ENCODE measurements around the gene SPCS2.
A peak's percentile ranks its signal among the peaks of the same experiment; 100 is the strongest.

The SPCS2 gene

DNA sequence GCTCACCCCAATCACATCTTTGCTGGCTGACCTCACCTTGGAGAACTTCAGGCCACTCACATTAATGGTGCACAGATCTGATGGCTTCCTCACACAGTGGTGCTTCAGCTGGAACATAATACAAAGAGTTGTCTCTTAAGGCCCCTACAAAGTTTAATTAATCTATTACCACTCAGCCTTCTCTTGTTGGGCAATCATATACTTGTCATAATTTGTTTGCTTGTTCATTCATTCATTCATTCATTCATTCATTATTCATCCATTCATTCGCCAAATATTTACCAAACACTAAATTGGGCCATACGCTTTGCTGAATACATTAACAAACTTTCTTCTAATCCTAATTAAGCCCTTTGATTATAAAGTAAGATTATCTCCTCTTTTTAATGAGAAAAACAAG is 15.3 kb upstream of the SPCS2 start:
- TF ChIP-seq, protein P1, sequence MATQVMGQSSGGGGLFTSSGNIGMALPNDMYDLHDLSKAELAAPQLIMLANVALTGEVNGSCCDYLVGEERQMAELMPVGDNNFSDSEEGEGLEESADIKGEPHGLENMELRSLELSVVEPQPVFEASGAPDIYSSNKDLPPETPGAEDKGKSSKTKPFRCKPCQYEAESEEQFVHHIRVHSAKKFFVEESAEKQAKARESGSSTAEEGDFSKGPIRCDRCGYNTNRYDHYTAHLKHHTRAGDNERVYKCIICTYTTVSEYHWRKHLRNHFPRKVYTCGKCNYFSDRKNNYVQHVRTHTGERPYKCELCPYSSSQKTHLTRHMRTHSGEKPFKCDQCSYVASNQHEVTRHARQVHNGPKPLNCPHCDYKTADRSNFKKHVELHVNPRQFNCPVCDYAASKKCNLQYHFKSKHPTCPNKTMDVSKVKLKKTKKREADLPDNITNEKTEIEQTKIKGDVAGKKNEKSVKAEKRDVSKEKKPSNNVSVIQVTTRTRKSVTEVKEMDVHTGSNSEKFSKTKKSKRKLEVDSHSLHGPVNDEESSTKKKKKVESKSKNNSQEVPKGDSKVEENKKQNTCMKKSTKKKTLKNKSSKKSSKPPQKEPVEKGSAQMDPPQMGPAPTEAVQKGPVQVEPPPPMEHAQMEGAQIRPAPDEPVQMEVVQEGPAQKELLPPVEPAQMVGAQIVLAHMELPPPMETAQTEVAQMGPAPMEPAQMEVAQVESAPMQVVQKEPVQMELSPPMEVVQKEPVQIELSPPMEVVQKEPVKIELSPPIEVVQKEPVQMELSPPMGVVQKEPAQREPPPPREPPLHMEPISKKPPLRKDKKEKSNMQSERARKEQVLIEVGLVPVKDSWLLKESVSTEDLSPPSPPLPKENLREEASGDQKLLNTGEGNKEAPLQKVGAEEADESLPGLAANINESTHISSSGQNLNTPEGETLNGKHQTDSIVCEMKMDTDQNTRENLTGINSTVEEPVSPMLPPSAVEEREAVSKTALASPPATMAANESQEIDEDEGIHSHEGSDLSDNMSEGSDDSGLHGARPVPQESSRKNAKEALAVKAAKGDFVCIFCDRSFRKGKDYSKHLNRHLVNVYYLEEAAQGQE (IDR thresholded peaks at IDR 0.05; ENCODE audit: insufficient read depth in 1 of 2, low read depth in 2 of 2, low read length in 2 of 2): no peak
- TF ChIP-seq FOXP2 (optimal IDR thresholded peaks at IDR 0.05; ENCODE audit: borderline replicate concordance, extremely low read depth, extremely low read length, insufficient read depth): no peak
- no peak for TF ChIP-seq TAF1 (IDR thresholded peaks at IDR 0.05; ENCODE audit: borderline replicate concordance, insufficient read depth, low read length)

DNA sequence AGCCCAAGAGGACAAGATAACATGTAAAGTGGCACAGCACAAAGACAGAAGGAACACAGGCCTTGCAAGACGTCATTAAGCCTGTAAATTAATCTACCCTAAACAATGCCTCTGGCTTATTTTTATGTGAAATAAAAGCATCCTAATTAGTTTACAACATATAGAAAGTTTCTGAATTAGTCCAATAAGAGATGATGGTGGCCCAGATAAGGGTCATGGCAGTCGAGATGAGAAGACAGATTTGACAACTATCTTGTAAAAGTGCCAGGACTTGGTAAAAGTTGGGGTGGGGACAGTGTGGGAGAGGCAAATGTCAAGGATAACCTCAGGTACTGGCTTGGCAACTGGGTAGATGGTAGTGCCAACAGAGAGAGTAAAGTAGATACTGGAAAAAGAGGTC is 13.8 kb upstream of the SPCS2 start:
- no peak for TF ChIP-seq SIN3A (IDR thresholded peaks at IDR 0.05; ENCODE audit: borderline replicate concordance, insufficient read depth, low read length)
- TF ChIP-seq, protein P1 (IDR thresholded peaks at IDR 0.05; ENCODE audit: insufficient read depth in 1 of 2, low read depth in 2 of 2, low read length in 2 of 2): no peak
- TF ChIP-seq TAF1 (IDR thresholded peaks at IDR 0.05; ENCODE audit: borderline replicate concordance, insufficient read depth, low read length): no peak
- no peak for TF ChIP-seq FOXP2 (optimal IDR thresholded peaks at IDR 0.05; ENCODE audit: borderline replicate concordance, extremely low read depth, extremely low read length, insufficient read depth)
- TF ChIP-seq POLR2AphosphoS5 (IDR thresholded peaks at IDR 0.05; ENCODE audit: low read depth, low read length): no peak

DNA sequence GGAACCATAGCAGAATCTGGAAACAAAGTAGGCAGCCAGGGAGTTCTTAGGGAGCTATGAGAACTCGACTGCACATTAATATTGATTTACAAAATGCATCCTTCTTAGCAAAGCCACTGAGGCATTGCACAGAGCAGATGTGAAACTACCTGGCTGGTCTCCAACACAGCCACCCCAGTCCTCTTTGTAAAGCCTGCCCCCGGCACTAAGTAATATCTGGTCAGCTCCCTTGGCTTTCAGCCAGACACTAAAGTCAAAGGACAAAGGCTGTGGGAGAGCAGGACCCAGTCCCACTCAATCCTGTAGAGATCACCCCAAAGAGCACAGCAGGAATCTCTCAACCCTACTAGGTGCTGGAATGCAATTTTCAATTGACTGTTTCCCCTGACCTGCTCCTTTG is 13.0 kb upstream of the SPCS2 start:
- no peak for TF ChIP-seq POLR2AphosphoS5 (IDR thresholded peaks at IDR 0.05; ENCODE audit: low read depth, low read length)
- TF ChIP-seq, protein P1 (IDR thresholded peaks at IDR 0.05; ENCODE audit: insufficient read depth in 1 of 2, low read depth in 2 of 2, low read length in 2 of 2): 0 out of 4 replicates have a peak, but pooled peaks of 1 of the 2 experiments have one; percentile 19

DNA sequence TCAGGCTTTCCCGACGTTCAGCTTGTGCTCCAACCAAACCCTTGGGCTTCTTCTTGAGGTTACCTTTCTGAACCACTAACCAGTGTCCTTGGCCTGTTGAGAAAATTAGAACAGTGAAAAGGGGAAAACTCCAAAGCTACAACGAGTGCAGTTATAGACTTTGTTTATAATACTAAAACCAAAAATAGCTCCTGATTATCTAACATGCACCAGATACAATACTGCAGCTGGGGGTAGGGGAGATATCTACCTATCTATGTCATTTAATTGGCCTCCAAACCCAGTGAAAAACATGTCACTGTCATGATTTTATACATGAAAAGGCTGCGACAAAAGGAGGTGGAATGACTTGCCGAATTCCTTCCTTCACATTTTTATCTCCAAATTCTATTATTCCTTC is 12.1 kb upstream of the SPCS2 start:
- no peak for TF ChIP-seq SIN3A (IDR thresholded peaks at IDR 0.05; ENCODE audit: borderline replicate concordance, insufficient read depth, low read length)
- TF ChIP-seq, protein P1 (IDR thresholded peaks at IDR 0.05; ENCODE audit: insufficient read depth in 1 of 2, low read depth in 2 of 2, low read length in 2 of 2): no peak
- TF ChIP-seq FOXP2 (optimal IDR thresholded peaks at IDR 0.05; ENCODE audit: borderline replicate concordance, extremely low read depth, extremely low read length, insufficient read depth): no peak
- TF ChIP-seq POLR2AphosphoS5 (IDR thresholded peaks at IDR 0.05; ENCODE audit: low read depth, low read length): no peak
- TF ChIP-seq TAF1 (IDR thresholded peaks at IDR 0.05; ENCODE audit: borderline replicate concordance, insufficient read depth, low read length): no peak

DNA sequence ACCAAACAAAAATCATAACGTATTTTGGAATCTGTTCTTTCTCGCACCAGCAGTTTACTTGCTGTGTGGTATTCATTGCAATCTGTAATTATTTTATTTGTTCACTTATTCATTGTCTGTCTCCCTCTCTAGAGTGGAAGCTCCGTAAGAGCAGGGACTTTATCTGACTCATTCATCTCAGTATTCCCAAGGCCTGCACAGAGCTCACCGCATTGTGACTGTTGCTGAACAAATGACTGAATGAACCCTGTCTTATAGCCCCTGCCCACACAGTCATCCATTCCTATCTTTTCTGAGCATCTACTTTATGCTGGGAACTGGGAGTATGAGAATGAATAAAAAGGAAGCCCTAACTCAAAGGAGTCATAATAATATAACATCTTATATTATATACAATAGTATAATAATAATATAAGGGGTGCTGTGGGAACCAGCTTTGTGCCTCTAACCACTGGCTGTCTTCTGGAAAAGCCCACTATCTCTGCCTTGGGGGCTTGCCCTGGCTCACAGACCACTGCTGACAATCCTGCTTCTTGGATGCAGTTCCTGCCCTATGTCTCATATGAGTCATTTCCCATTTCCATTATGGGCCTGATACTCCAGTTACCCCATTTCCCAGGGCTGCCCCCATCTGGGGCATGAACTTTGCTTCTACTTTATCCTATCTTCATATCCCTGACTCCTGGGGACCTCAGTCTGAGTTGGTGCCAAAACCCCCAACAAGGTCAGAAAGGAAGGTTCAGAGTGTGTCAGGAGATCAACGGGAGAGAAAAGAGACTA is 11.2 kb upstream of the SPCS2 start:
- TF ChIP-seq POLR2AphosphoS5 (IDR thresholded peaks at IDR 0.05; ENCODE audit: low read depth, low read length) (no peak), FOXP2 (optimal IDR thresholded peaks at IDR 0.05; ENCODE audit: borderline replicate concordance, extremely low read depth, extremely low read length, insufficient read depth) (no peak), TAF1 (IDR thresholded peaks at IDR 0.05; ENCODE audit: borderline replicate concordance, insufficient read depth, low read length) (no peak), SIN3A (IDR thresholded peaks at IDR 0.05; ENCODE audit: borderline replicate concordance, insufficient read depth, low read length) (no peak)
- TF ChIP-seq, protein P1 (IDR thresholded peaks at IDR 0.05; ENCODE audit: insufficient read depth in 1 of 2, low read depth in 2 of 2, low read length in 2 of 2): no peak
